Gastrocnemius medialis (tissue), 4 donors: ENCODE data around the gene NR5A1. TPM values are rescaled to one million over a fixed set of nuclear protein-coding genes. Genes with fewer than 3 reads are reported as not detected.

Source experiments
- ATAC-seq, 2 donors: fragments of 150-250 bp; one replicate each; pipeline ENCODE4 v1.9.1; 2016
- DNase-seq, 2 donors: peaks; one replicate each; pipeline ENCODE4 v3.0.0-alpha.2; 2019
- H3K27ac ChIP-seq, 4 donors: fragments of 200-600 bp; sonication (generic); 1 replicate in 1 of 4; 2 replicates in 3 of 4; pipeline ENCODE4 v1.5.1; 2016 to 2018; ENCODE audit warnings: mild to moderate bottlenecking in 2 of 4, moderate library complexity in 1 of 4
- H3K27me3 ChIP-seq, 3 donors: fragments of 200-600 bp; sonication (generic) in 2 of 3; 1 replicate in 1 of 3; 2 replicates in 2 of 3; pipeline versions ENCODE4 v1.5.1 to v1.6.0; 2016 to 2019; ENCODE audit warnings: mild to moderate bottlenecking in 1 of 3, moderate library complexity in 1 of 3
- H3K36me3 ChIP-seq, 2 donors: fragments of 200-600 bp; sonication (generic) in 1 of 2; one replicate each; pipeline ENCODE4 v1.5.1; 2017 to 2018
- H3K4me1 ChIP-seq, 2 donors: fragments of 200-600 bp; sonication (generic) in 1 of 2; one replicate each; pipeline ENCODE4 v1.5.1; 2016 to 2017; ENCODE audit warnings: mild to moderate bottlenecking in 2 of 2
- H3K4me3 ChIP-seq, 4 donors: fragments of 200-600 bp; sonication (generic) in 3 of 4; 1 replicate in 1 of 4; 2 replicates in 3 of 4; pipeline ENCODE4 v1.5.1; 2016 to 2019; ENCODE audit warnings: mild to moderate bottlenecking in 2 of 4
- H3K9me3 ChIP-seq, 3 donors: fragments of 200-600 bp; sonication (generic) in 2 of 3; 1 replicate in 1 of 3; 2 replicates in 2 of 3; pipeline ENCODE4 v1.5.1; 2016 to 2019
- POLR2A ChIP-seq, 2 donors: fragments of 450-650 bp; IDR thresholded peaks; one replicate each; pipeline ENCODE4 v1.6.1; 2017; ENCODE audit warnings: antibody characterized with exemption in 2 of 2, mild to moderate bottlenecking in 2 of 2, moderate library complexity in 2 of 2
- in situ Hi-C, 4 donors: fragments of 200-750 bp; cut with MboI; loops; one replicate each; pipeline versions ENCODE4 v1.15.0 to v1.8.0; 2017; ENCODE audit warnings: low sequenced_read_pairs in 4 of 4
- intact Hi-C: fragments of 100-400 bp; cut with DNase I; formaldehyde crosslinking; loops from one replicate; pipeline ENCODE4 v1.15.1; 2023; ENCODE audit warnings: low total_unique reads
- total RNA-seq, 4 donors: library from RNA; depleted of rRNA; stranded (reverse); fragments of >200 nt; gene quantifications; one replicate each; pipeline versions ENCODE4 v1.1.0 to v1.2.3, GENCODE V29; 2016
- TF ChIP-seq, protein P1 (sequence below), 5 experiments: fragments of 450-650 bp in 3 of 5; fragments of 200-600 bp in 2 of 5; sonication (generic) in 2 of 5; IDR thresholded peaks in 4 of 5; conservative IDR thresholded peaks in 1 of 5; 1 replicate in 4 of 5; 2 replicates in 1 of 5; pipeline ENCODE4 v1.5.1; 2016 to 2019; ENCODE audit warnings: antibody characterized with exemption in 5 of 5, mild to moderate bottlenecking in 3 of 5, moderate library complexity in 3 of 5

NR5A1 gene
- total RNA-seq, 4 donors from 2014 or later = not detected

DNA sequence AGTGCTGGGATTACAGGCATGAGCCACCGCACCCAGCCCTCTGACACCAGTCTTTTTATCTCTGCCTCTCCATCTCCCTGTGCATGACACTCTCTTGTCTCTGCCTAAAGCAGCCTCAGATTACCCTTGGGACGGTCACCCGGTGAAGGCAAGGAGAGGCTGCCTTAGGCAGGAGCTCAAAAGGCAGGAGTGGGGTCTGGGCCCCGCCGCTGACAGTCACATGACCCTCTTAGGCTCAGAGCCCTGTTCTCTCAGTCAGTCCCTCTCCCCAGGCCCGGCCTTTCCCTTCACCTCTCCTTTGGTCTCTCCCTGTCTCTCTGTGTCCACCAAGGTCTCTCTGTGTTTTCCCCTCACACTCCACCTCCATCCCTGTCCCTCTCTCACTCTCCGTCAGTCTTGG lies 34.4 kb downstream of the NR5A1 start:
- Histone ChIP-seq H3K36me3 (no peaks in the 10 kb centered on the region), H3K9me3 (no peaks in the 10 kb centered on the region), H3K27ac (no peak overlapping the region), H3K4me3 (no peak overlapping the region), H3K4me1 (no peaks in the 10 kb centered on the region), H3K27me3 (peaks cover 11 to 20% (median 20%) of the 10 kb centered on the region in 3 donors)
- ATAC-seq (no peak), DNase-seq (no peak)
- intact Hi-C loops (no loop called here), in situ Hi-C loops (no loop called here)
- TF ChIP-seq POLR2A (IDR thresholded peaks at IDR 0.05) = no peak
- TF ChIP-seq, protein P1, sequence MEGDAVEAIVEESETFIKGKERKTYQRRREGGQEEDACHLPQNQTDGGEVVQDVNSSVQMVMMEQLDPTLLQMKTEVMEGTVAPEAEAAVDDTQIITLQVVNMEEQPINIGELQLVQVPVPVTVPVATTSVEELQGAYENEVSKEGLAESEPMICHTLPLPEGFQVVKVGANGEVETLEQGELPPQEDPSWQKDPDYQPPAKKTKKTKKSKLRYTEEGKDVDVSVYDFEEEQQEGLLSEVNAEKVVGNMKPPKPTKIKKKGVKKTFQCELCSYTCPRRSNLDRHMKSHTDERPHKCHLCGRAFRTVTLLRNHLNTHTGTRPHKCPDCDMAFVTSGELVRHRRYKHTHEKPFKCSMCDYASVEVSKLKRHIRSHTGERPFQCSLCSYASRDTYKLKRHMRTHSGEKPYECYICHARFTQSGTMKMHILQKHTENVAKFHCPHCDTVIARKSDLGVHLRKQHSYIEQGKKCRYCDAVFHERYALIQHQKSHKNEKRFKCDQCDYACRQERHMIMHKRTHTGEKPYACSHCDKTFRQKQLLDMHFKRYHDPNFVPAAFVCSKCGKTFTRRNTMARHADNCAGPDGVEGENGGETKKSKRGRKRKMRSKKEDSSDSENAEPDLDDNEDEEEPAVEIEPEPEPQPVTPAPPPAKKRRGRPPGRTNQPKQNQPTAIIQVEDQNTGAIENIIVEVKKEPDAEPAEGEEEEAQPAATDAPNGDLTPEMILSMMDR (IDR thresholded peaks at IDR 0.05 in 4 of 5, conservative IDR thresholded peaks at IDR 0.05 in 1 of 5) = no peak

DNA sequence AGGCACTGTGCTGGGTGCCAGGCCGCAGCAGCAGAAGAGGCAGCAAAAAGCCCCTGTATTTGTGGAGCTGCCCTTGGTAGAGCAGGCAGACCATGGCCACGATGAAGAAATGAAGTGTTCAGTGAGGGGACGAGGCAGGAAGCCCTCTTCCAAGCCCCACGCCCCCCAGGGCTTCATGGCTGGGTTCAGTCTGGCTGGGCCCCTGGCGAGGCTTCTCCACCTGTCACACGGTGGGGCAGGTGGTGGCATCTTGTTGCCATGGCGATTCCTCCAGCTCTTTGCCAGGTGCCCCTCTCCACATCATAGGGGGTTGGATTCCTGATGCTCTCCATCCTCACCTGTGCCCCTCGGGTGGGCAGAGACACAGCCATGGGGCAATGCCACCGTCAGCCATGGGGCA lies 35.4 kb downstream of the NR5A1 start:
- ATAC-seq = no peak
- DNase-seq = no peak
- H3K4me3 ChIP-seq = no peak overlapping the region
- in situ Hi-C loops = no loop called here
- no peak overlapping the region for H3K27ac ChIP-seq
- intact Hi-C loops = no loop called here
- no peaks in the 10 kb centered on the region for H3K36me3 ChIP-seq
- H3K4me1 ChIP-seq = no peaks in the 10 kb centered on the region
- peaks cover 5 to 13% (median 10%) of the 10 kb centered on the region in 3 donors for H3K27me3 ChIP-seq
- TF ChIP-seq, protein P1 (IDR thresholded peaks at IDR 0.05 in 4 of 5, conservative IDR thresholded peaks at IDR 0.05 in 1 of 5) = no peak
- TF ChIP-seq POLR2A (IDR thresholded peaks at IDR 0.05) = no peak
- no peaks in the 10 kb centered on the region for H3K9me3 ChIP-seq

DNA sequence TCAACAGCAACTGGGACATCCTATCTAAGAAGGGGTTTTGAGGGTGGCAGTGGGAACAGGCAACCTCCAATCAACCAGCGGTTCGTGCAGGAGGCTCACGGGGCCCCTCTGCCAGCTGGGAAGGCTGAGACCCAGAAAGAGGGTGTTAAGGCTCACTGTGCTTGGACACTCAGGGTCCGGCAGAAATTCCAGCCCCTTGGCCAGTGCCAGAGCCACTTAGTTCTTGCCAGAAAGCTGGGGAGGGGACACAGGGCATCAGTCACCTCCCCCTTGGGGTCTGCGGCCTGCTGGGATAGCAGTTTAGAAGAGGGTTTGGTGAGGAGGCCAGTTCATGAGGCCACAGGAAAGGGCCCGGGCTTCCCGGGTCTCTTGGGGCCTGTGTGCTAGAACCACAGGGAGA lies 36.5 kb downstream of the NR5A1 start:
- Histone ChIP-seq H3K36me3 (no peaks in the 10 kb centered on the region), H3K27ac (no peak overlapping the region), H3K4me1 (no peaks in the 10 kb centered on the region), H3K9me3 (no peaks in the 10 kb centered on the region), H3K27me3 (peaks cover under 1 to 5% (median 4%) of the 10 kb centered on the region in 3 donors), H3K4me3 (no peak overlapping the region)
- ATAC-seq (no peak), DNase-seq (no peak)
- intact Hi-C loops (no loop called here), in situ Hi-C loops (no loop called here)
- TF ChIP-seq, protein P1 (IDR thresholded peaks at IDR 0.05 in 4 of 5, conservative IDR thresholded peaks at IDR 0.05 in 1 of 5) = no peak
- no peak for TF ChIP-seq POLR2A (IDR thresholded peaks at IDR 0.05)

DNA sequence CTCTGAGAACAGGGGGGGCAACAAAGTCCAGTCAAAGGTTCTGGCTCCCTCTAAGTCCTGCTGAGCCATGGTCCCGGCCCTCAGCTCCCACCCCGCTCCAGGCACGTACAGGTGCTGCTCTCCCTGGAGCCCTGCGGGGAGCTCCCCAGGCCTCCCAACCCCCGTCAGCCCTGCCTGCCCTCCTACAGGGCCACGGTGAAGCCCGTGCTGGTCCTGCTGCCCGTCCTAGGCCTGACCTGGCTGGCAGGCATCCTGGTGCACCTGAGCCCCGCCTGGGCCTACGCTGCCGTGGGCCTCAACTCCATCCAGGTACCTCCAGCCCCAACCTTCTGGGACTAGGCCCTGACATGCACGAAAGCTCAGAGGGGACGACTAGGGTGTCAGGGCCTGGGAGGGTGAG lies 36.9 kb downstream of the NR5A1 start:
- DNase-seq (no peak), ATAC-seq (no peak)
- Histone ChIP-seq H3K27me3 (peaks cover 0 to 5% (median 2%) of the 10 kb centered on the region in 3 donors), H3K27ac (no peak overlapping the region), H3K4me1 (no peaks in the 10 kb centered on the region), H3K4me3 (no peak overlapping the region), H3K9me3 (no peaks in the 10 kb centered on the region), H3K36me3 (no peaks in the 10 kb centered on the region)
- TF ChIP-seq, protein P1 (IDR thresholded peaks at IDR 0.05 in 4 of 5, conservative IDR thresholded peaks at IDR 0.05 in 1 of 5) = no peak
- no peak for TF ChIP-seq POLR2A (IDR thresholded peaks at IDR 0.05)
- in situ Hi-C loops = no loop called here
- intact Hi-C loops = no loop called here
